GM21526 (cell line): ENCODE data around the gene NAA38.

Experiments used
- ATAC-seq: cut with Tn5 transposase; IDR thresholded peaks from one replicate; pipeline ENCODE4 v1.9.1; 2021; ENCODE audit warnings: moderate library complexity; ENCODE audit not compliant: unreplicated experiment, low FRiP score

NAA38 gene

DNA sequence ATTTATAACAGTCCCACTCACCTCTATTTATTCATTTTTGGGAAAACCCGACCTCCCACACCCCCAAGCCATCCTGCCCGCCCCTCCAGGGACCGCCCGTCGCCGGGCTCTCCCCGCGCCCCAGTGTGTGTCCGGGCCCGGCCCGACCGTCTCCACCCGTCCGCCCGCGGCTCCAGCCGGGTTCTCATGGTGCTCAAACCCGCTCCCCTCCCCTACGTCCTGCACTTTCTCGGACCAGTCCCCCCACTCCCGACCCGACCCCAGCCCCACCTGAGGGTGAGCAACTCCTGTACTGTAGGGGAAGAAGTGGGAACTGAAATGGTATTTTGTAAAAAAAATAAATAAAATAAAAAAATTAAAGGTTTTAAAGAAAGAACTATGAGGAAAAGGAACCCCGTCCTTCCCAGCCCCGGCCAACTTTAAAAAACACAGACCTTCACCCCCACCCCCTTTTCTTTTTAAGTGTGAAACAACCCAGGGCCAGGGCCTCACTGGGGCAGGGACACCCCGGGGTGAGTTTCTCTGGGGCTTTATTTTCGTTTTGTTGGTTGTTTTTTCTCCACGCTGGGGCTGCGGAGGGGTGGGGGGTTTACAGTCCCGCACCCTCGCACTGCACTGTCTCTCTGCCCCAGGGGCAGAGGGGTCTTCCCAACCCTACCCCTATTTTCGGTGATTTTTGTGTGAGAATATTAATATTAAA, 3.1 kb downstream of the NAA38 start:
- ATAC-seq = no peak

DNA sequence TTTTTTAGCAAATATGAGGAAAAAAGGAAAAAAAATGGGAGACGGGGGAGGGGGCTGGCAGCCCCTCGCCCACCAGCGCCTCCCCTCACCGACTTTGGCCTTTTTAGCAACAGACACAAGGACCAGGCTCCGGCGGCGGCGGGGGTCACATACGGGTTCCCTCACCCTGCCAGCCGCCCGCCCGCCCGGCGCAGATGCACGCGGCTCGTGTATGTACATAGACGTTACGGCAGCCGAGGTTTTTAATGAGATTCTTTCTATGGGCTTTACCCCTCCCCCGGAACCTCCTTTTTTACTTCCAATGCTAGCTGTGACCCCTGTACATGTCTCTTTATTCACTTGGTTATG, 3.7 kb downstream of the NAA38 start:
- ATAC-seq = no peak

GRCh38 chr17:7852919-7853690, 4.3 kb downstream of the NAA38 start:
- no peak for ATAC-seq

DNA sequence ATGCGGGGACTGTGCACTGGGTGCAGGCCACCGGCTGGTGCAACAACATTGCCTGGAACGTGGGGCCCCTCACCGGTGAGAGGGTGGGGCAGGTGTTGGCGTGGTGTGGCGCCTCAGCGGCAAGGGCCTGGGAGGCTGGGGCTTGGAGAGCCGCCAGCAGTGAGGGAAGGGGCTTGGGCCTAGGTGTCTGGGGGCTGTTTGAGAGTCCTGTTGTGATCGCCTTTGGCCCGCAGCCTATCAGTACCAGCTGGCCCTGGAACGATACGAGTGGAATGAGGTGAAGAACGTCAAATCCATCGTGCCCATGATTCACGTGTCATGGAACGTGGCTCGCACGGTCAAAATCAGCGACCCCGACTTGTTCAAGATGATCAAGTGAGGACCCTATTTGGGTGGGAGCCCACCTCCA, 5.1 kb downstream of the NAA38 start:
- no peak for ATAC-seq

DNA sequence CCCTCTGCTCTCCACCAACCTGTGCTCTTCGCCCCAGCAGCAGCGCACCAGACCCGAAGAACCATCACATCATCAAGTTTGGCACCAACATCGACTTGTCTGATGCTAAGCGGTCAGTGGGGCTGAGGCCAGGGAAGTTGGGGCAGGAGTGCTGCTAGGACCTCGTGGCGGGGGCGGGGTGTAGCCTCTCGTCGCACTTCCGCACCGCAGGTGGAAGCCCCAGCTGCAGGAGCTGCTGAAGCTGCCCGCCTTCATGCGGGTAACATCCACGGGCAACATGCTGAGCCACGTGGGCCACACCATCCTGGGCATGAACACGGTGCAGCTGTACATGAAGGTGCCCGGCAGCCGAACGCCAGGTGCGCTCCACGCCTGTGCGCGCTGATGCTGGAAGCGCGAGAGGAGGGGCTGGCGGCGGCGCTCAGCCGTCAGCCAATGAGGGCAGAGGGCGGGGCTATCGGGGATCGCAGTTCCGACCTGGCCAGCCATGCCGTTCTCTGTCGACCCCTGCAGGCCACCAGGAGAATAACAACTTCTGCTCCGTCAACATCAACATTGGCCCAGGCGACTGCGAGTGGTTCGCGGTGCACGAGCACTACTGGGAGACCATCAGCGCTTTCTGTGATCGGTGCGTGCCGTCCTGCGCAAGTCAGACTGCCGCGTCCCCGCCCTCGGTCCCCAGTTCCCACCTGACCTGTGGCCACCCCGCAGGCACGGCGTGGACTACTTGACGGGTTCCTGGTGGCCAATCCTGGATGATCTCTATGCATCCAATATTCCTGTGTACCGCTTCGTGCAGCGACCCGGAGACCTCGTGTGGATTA, 5.7 kb downstream of the NAA38 start:
- peak; percentile 49 for ATAC-seq

DNA sequence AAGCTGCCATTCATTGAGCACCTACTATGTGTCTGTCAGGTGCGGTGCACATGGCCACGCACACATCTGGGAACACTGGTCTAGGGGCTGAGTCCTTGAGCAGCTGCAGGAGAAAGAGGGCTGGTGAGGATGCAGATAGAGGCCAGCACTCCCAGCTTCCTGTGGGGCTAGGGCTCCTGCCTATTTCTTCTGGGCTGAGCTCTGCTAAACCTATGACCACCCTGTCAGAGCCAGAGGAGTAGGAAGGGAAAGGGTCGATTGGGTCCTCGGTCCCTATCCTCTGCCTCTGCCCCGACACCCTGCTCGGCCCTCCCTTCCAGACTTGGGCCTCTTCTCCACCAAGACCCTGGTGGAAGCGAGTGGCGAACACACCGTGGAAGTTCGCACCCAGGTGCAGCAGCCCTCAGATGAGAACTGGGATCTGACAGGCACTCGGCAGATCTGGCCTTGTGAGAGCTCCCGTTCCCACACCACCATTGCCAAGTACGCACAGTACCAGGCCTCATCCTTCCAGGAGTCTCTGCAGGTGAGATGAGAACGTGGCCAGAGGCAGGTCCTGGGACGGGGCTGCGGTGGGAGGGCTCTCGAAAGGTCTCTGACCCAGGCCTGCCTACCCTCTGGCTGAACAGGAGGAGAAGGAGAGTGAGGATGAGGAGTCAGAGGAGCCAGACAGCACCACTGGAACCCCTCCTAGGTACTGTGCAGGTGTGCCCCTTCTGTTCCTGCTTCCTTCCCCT, 6.5 kb downstream of the NAA38 start:
- ATAC-seq = no peak

- no peak for ATAC-seq
These were observed 7.4 kb downstream of the NAA38 start for GRCh38 chr17:7849751-7850504.

GRCh38 chr17:7849130-7849750, 8.1 kb downstream of the NAA38 start:
- ATAC-seq = no peak

DNA sequence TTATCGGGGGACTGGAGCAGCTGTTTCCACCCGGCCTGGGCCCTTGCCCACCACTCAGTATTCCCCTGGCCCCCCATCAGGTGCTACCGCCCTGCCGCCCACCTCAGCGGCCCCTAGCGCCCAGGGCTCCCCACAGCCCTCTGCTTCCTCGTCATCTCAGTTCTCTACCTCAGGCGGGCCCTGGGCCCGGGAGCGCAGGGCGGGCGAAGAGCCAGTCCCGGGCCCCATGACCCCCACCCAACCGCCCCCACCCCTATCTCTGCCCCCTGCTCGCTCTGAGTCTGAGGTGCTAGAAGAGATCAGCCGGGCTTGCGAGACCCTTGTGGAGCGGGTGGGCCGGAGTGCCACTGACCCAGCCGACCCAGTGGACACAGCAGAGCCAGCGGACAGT, 8.6 kb downstream of the NAA38 start:
- no peak for ATAC-seq

DNA sequence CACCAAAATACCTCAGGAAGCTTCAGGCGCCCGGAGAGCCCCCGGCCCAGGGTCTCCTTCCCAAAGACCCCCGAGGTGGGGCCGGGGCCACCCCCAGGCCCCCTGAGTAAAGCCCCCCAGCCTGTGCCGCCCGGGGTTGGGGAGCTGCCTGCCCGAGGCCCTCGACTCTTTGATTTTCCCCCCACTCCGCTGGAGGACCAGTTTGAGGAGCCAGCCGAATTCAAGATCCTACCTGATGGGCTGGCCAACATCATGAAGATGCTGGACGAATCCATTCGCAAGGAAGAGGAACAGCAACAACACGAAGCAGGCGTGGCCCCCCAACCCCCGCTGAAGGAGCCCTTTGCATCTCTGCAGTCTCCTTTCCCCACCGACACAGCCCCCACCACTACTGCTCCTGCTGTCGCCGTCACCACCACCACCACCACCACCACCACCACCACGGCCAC, 9.2 kb downstream of the NAA38 start:
- no peak for ATAC-seq

GRCh38 chr17:7846765-7847661, 10.3 kb downstream of the NAA38 start:
- no peak for ATAC-seq

DNA sequence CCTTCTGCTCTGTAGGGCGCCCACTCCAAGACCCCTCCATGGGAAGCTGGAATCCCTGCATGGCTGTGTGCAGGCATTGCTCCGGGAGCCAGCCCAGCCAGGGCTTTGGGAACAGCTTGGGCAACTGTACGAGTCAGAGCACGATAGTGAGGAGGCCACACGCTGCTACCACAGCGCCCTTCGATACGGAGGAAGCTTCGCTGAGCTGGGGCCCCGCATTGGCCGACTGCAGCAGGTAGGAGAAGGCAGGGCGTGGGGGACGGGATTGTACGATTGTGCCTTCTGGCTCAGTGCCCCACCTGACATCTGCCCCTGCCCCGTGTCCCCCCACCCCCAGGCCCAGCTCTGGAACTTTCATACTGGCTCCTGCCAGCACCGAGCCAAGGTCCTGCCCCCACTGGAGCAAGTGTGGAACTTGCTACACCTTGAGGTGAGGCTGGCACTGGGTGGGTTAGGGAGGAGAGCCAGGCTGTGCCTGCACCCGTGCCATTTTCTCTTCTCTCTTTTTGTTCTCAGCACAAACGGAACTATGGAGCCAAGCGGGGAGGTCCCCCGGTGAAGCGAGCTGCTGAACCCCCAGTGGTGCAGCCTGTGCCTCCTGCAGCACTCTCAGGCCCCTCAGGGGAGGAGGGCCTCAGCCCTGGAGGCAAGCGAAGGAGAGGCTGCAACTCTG, 11.2 kb downstream of the NAA38 start:
- no peak for ATAC-seq

DNA sequence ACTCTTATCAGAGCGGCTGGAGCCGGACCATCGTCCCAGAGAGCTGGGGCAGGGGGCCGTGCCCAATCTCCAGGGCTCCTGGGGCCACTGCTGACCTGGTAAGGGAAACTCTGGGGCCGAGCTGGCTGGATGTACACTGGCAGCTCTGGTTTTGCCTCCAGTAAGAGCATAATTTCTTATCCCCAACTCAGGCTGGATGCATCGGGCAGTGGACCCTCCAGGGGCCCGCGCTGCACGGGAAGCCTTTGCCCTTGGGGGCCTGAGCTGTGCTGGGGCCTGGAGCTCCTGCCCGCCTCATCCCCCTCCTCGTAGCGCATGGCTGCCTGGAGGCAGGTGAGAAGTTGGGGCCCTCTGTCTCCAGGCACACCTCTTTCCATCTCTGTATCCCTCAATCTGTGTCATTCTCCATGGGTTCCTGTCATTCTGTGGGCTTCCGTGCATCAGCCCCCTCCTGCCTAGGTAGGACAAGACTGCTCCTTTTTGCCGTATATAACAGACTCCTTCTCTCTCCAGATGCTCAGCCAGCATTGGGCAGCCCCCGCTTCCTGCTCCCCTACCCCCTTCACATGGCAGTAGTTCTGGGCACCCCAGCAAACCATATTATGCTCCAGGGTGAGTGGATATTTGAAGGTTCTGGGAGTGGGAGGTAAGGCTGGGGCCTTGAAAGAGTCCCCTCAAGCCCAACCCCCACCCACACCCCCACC, 11.8 kb downstream of the NAA38 start:
- ATAC-seq = no peak

GRCh38 chr17:7844292-7845154, 12.8 kb downstream of the NAA38 start:
- peak; percentile 36 for ATAC-seq

DNA sequence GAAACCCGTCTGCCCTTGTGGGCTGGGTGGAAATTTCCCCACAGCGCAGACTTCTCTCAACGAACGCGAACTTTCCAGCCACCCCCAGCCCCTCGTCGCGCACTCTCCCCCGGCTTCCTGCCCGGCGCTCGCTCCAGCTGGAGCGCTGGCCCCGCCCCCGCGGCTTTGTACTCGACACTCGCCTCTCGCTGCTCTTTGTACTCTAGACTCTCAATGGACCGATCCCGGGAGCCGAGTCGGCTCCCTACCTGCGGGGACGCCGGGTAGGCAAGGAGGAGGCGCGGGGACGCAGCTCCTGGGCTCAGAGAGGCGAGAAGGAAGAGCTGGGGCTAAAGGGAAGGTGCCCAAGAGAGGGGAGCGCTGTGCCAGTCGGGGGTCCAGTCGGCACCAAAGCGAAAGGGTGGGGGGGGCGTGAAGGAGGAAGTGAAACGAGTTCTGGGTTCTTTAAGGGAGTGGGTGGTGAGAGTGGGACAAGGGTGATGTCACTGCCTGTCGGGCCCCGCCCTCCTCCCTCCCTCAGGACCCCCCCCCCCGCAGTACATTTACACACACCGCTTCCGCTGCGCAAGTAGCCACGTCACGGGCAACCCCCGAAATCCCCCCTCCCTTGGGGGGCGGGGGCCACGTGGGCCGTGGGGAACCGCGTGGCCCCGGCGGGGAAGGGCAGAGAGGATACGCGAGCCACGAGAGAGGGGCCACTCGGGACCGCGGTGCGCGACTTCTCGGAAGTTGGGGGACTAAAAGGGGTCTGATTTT, 13.6 kb downstream of the NAA38 start:
- ATAC-seq = peak; percentile 26

DNA sequence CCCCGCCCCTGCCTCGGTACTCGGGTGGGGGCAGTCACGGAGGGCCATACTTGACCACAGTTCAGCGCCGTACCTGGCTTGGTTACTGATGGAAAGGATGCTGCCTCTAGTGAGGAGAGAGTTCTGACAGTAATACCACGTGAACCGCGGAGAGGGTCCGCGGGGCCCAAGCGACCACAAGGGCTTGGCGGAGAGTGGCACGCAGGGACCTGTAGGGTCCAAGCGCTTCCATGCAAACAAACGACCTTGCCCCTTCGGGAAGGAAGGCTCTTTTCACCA, 14.2 kb downstream of the NAA38 start:
- ATAC-seq = no peak
